Measurements from ENCODE around the gene ATG9B.

DNA sequence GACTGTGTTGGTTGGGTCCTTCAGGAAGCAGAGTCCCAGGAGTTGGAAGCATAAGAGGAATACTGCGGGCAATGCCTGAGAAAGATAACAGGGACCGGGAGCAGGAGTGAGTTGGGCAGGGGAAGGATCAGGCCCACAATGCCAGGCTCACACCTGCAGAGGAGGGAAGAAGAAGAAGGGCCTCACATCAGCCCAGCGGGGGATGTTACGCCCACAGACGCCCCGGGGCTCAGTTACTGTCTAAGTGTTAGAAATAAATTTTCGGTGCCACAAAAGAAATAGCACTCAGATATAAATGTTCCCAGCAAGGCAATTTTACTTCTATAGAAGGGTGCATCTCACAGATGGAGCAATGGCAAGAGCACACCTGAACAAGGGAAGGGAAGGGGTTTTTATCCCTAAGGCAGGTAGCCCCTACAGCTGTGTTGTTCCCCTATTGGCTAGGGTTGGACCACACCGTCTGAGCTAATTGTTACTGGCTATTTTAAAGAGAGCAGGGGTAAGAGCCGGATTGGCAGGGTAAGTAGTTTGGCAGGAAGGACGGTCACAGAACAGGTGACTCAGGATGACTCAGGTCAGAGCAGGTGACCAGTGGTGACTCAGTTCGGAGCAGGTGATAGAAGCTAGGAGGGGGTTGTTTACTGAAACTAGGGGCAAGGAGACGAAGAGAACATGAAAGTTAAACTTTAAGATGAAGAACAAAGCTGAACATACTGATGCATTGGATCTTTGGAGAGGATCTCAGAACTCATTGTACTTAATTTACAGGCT, 33.7 kb downstream of the ATG9B start, which contains the start of gene NOS3:
- TF ChIP-seq IKZF3 (tag by site-specific recombination; IDR thresholded peaks at IDR 0.05): no peak
- no peak for TF ChIP-seq ZNF398 (tag by site-specific recombination; IDR thresholded peaks at IDR 0.05)
- no peak for TF ChIP-seq ZSCAN18 (tag by site-specific recombination; IDR thresholded peaks at IDR 0.05)

All from HEK293 (cell line).